GM15510 (cell line): ENCODE measurements around the gene HOXA5.

Source experiments
- POLR2A ChIP-seq: IDR thresholded peaks from 3 replicates; pipeline ENCODE4 v1.6.1; 2011; ENCODE audit warnings: borderline replicate concordance; ENCODE audit not compliant: insufficient read length; ENCODE audit errors: extremely low read depth

The HOXA5 gene

GRCh38 chr7:27185013-27185853, 41.8 kb upstream of the HOXA5 start, which contains the start of gene HOXA11:
Gene HOXA11, minus strand, starts transcription at chr7:27185232. Its CDS starts 88 bp downstream, at chr7:27185144.
- TF ChIP-seq POLR2A: no peak

GRCh38 chr7:27184337-27185012, 41.0 kb upstream of the HOXA5 start:
- TF ChIP-seq POLR2A: no peak

GRCh38 chr7:27183682-27184336, 40.3 kb upstream of the HOXA5 start:
- no peak for TF ChIP-seq POLR2A

- no peak for TF ChIP-seq POLR2A
Observed at GRCh38 chr7:27182861-27183681, 39.6 kb upstream of the HOXA5 start.

GRCh38 chr7:27182285-27182841, 38.9 kb upstream of the HOXA5 start:
- TF ChIP-seq POLR2A: no peak

GRCh38 chr7:27181795-27182275, 38.4 kb upstream of the HOXA5 start:
- TF ChIP-seq POLR2A: no peak

GRCh38 chr7:27180431-27181420, 37.2 kb upstream of the HOXA5 start:
- no peak for TF ChIP-seq POLR2A

- TF ChIP-seq POLR2A: no peak
Observed at GRCh38 chr7:27179503-27180430, 36.3 kb upstream of the HOXA5 start.

- TF ChIP-seq POLR2A: no peak
Observed at GRCh38 chr7:27179030-27179429, 35.5 kb upstream of the HOXA5 start.

GRCh38 chr7:27178366-27178765, 34.9 kb upstream of the HOXA5 start:
- no peak for TF ChIP-seq POLR2A

- TF ChIP-seq POLR2A: no peak
Observed at GRCh38 chr7:27177795-27178320, 34.4 kb upstream of the HOXA5 start.

- TF ChIP-seq POLR2A: no peak
Observed at GRCh38 chr7:27176962-27177794, 33.7 kb upstream of the HOXA5 start.

- TF ChIP-seq POLR2A: no peak
Observed at GRCh38 chr7:27176524-27176845, 33.0 kb upstream of the HOXA5 start.
